Kidney tubule cell (primary cell): ENCODE measurements around the gene ADAP1.

ENCODE experiments used
- DNase-seq: peaks from one replicate; pipeline ENCODE4 v3.0.0-alpha.2; 2018; ENCODE audit warnings: low spot score

ADAP1 gene

GRCh38 chr7:909358-910329 is 44.8 kb downstream of the ADAP1 start:
- no peak for DNase-seq

- peak; percentile 43 for DNase-seq
Observed at GRCh38 chr7:908591-909357, 45.7 kb downstream of the ADAP1 start.

DNA sequence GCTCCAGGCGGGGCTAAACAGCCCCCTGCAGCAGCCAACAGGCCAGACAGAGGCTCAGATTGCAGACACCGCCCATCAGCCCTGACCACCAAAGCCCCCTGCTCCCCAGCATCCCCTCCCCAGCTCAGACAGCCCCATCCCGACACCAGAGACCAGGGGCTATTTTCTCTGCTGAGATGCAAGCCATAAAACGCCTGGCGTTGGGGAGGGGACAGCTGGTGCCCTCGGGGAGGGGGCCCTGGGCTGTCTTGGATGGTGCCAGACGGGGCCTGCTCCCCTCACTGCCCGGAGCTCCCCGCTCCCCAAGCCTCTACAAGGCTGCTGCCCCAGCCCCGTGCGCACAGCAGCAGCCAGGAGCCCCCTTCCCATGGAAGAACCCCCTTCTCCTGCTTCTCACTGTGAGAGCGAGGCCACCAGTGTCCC is 46.3 kb downstream of the ADAP1 start:
- DNase-seq: no peak

DNA sequence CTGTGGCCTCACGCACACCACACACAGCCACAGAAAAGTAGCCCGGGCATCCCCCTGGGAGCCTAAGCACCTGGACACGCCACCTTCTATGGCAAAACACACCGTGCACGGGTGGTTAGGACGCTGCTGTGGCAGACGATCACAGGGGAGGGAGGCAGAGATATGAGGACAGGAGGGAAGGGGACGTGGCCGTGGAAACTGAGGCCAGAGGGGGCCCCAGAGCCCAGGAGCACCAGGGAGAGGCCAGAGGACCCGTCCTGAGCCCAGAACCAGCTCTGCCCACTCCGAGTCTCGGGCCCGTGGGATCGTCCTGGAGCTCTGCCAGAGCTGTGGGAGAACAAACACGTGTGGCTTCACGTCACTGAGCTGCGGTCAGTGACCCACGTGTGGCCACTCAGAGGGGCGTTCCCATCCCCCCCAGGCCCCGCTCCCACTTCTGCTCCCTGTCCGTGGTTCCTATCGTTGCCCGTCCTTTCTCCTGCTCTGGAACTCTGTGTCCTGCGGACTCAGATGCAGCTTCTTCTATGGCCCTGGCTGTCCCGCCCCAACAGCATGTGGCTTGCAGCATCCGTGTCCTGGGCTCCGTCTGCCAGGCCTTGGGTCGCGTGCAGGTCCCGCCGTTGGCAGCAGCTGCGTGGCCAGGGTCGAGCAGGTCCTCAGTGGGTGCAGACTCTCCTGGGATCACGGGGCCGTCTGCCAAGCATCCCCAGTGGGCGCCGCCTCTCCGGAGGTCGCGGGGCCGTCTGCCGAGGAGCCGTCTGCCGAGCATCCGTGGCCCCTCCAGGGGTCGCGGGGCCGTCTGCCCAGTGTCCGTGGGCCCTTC is 47.1 kb downstream of the ADAP1 start:
- DNase-seq: no peak

- DNase-seq: no peak
Observed at GRCh38 chr7:906776-907157, 47.7 kb downstream of the ADAP1 start.

DNA sequence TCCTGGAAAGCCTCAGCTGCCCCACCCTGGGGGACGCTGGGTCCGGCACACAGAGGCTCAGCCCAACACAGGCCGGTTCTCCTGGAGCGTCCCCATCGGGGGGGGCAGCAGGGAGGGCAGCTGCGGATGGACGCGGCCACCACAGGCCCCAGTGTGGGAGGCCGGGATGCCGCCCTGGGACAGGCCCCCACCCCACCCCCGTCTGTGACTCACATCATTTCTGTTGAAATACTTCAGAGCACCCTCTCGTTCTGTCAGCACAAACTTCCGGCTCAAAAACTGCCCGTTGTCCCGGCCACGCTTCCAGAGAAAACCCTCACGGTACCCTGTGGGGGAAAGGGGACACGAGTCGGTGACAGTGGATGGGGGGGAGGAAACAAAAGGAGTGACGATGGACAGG is 49.6 kb downstream of the ADAP1 start:
- no peak for DNase-seq

DNA sequence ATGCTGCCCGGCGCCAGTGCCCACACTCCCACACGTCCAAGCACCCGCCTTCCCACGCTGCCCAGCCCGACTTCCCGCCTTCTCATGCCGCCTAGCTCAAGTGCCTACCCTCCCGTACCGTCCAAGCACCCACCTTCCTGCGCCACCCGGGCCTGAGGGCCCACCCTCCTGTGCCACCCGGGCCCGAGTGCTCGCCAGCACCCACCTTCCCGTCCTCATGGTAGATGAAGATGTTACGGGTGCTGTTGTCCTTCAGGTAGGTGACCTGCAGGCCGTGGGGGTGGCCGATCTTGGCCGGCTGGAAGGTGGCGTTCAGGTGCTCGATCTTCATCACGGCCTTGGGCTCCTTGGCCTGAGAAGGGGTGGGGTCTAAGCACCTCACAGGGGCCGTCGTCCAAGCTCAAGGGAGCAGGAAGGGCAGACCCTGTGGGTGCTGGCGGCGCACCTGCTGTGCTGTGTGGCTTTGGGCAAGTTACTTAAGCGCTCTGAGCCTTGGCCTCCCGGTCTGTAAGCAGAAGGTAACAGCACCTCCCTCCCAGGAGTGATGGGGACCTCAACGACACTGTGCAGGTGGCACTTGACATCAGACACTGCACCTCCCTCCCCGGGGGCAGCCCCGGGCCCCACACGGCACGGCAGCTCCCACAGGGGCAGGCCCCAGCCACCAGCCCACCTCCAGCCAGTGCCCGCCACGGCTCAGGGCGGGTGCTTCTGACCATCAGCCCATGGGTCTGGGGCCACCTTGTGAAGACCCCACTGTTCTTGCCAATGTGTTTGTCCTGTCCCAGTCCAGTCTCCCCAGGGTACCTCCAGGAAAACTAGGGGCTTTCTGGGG is 50.3 kb downstream of the ADAP1 start:
- no peak for DNase-seq

GRCh38 chr7:902996-903395 is 51.5 kb downstream of the ADAP1 start:
- no peak for DNase-seq

DNA sequence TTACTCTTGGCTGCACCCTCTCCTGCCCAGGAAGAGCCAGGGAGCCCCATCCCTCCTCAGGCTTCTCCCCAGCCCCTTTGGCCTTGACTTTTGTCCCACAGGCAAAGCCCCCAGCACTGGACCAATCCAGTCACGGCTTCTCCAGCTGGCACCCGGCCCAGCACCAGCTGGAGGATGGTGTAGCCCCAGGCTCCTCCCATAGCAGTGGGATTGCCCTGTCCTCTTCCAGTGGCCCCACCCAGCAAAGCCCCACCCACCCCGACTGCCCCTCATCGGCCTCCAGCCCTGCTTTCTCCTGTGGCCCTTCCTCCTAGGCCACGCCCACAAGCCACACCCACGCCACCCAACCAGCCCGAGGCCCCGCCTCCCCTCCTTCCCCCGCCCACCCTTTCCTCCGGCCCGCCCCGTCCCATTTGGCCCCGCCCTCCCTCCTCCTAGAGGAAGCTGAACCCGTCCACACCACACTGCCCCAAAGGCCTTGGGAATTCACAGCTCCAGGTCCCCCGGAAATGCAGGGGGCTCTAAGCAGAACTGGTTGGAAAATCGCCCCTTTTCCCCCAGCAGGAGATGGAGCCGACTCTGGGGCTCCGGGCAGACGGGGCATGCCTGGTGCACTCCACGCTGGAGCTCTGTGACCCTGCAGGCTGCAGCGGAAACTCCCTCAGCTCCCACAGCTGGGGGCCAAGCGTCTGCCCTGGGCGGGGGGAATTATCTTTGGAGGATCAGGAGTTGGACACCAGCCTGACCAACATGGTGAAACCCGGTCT is 52.9 kb downstream of the ADAP1 start:
- DNase-seq: peak; percentile 83

- DNase-seq: no peak
Observed at GRCh38 chr7:901041-901387, 53.5 kb downstream of the ADAP1 start.

GRCh38 chr7:900331-901040 is 54.0 kb downstream of the ADAP1 start:
- DNase-seq: no peak

GRCh38 chr7:899806-900205 is 54.7 kb downstream of the ADAP1 start:
- DNase-seq: no peak

- DNase-seq: no peak
Observed at GRCh38 chr7:898855-899681, 55.4 kb downstream of the ADAP1 start.

DNA sequence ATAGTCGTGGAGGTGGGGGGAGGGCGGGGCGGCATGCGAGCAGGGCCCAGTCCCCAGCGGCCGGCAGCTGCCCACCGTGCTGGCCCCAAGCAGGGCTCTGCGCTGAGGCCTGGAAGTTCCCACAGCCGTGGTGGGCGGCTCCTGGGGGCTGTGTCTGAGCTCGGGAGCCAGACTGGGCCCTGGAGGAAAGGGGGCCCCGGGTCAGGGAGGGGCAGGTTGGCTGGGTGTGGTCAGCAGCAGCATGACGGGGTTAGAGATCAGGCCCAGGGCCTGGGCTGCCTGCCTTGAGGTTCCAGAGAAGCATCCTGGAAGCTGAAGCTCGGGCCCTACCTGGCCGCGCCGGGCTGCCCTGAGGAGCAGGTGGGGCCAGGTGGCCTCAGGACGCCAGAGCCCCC is 56.0 kb downstream of the ADAP1 start:
- DNase-seq: no peak

- peak; percentile 66 for DNase-seq
Observed at GRCh38 chr7:897771-898376, 56.6 kb downstream of the ADAP1 start.

- no peak for DNase-seq
Observed at GRCh38 chr7:897086-897485, 57.4 kb downstream of the ADAP1 start.

- no peak for DNase-seq
Observed at GRCh38 chr7:896346-897075, 58.0 kb downstream of the ADAP1 start.

DNA sequence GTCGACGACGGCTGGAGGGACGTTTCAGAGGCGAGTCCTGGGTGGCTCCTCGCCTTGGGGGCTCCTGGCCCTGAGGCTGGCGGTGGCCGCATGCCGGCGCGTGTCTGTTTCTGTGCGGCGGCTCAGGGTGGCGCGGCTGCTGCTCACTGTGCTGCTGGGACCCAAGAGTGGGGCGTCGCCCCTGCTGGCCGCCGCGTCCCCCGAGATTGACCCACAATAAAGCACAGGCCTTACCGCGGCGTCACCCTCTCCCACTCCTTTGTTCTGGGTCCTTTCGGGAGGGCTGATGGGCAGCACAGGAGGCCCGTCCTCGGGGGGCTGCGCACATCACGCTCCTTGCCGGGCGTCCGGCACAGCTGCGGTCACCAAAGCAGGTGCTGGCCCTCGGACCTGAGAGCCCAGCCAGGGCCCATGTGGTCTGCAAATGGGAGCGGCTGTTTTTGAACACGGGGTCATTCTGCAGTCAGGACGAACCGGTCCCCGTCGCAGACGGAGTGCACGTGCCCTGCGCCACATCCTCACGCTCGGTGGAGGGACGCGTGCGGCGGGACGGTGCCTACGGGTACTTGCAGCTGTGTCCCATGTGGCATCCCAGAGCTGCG is 58.9 kb downstream of the ADAP1 start:
- DNase-seq: no peak
